Measurements from ENCODE around the gene GRIP1. TPM values are rescaled to one million over a fixed set of nuclear protein-coding genes. Genes with fewer than 3 reads are reported as not detected.

The GRIP1 gene
- total and polyA plus RNA-seq, 2 donors from 2014 or later, result 3.9 to 18.4 TPM

DNA sequence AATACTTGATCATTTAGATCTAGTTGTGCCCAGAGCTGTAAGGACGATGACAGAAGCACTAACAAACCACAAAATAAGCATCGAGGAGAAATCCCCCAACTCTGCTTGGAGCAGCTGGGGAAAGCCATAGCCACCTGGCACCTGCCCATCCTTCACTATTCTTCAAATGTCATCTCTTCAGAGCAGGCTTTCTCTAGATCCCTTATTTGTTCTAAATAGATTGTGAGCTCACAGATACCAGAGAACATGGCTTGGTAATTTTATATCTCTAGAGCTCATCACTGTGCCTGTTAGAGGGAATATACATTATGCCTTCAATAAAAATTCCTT lies 50.9 kb downstream of the GRIP1 start:
- TF ChIP-seq, protein P1, sequence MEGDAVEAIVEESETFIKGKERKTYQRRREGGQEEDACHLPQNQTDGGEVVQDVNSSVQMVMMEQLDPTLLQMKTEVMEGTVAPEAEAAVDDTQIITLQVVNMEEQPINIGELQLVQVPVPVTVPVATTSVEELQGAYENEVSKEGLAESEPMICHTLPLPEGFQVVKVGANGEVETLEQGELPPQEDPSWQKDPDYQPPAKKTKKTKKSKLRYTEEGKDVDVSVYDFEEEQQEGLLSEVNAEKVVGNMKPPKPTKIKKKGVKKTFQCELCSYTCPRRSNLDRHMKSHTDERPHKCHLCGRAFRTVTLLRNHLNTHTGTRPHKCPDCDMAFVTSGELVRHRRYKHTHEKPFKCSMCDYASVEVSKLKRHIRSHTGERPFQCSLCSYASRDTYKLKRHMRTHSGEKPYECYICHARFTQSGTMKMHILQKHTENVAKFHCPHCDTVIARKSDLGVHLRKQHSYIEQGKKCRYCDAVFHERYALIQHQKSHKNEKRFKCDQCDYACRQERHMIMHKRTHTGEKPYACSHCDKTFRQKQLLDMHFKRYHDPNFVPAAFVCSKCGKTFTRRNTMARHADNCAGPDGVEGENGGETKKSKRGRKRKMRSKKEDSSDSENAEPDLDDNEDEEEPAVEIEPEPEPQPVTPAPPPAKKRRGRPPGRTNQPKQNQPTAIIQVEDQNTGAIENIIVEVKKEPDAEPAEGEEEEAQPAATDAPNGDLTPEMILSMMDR (IDR thresholded peaks at IDR 0.05; ENCODE audit: borderline replicate concordance, extremely low read depth, insufficient read depth), result no peak

DNA sequence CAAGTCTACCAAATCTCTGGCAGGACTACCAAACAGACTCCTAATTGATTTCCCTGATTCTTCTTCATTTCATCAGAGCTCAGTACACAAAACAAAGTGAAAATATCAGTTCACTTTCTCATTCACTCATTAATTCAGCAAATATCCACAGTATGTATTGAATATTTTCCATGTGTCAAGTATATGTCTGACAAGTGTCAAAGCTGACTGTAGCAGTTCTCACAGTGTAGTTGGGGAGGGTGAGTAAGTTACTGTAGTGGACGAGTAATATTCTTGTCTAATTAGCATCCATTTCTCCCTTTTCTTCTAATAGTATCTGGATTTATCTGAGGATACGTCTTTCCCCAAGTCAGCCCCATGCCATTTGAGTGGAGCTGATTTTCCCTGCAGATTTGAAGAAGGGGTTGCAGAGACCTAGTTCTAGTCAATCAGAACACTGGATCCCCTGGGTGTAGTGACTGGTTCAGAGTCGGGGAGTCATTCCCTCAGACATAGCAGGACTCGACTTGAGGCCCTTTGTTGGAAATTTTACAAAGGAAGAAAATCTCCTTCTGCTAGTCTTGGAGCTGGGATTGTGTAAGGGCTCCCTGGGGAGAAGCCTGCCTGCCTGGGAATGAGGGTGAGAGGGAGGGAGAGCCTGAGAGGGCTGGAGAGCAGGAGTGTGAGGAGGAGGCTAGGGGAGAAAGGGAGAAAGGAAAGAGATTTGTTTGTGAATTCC lies 51.4 kb downstream of the GRIP1 start:
- peaks cover 0 to 3% (median 0%) of the 10 kb centered on the region in 3 donors for H3K4me1 ChIP-seq (ENCODE audit: control insufficient read depth in 2 of 3, insufficient read depth in 2 of 3, low read depth in 1 of 3, low read length in 3 of 3)
- H3K4me3 ChIP-seq (ENCODE audit: low read length in 3 of 3), result no peak overlapping the region
- H3K9ac ChIP-seq (ENCODE audit: low read length in 3 of 3), result no peak overlapping the region
- H3K27me3 ChIP-seq (ENCODE audit: control insufficient read depth, insufficient read depth, low read length), result no peaks in the 10 kb centered on the region
- TF ChIP-seq, protein P1 (IDR thresholded peaks at IDR 0.05; ENCODE audit: borderline replicate concordance, extremely low read depth, insufficient read depth), result no peak
- no peak overlapping the region for H3K27ac ChIP-seq (ENCODE audit: low read depth in 2 of 2, low read length in 2 of 2)
- H3K36me3 ChIP-seq (ENCODE audit: control insufficient read depth in 2 of 3, insufficient read depth in 3 of 3, low read length in 3 of 3), result no peaks in the 10 kb centered on the region
- intact Hi-C loops (cut with DNase I), result no loop called here
- FAIRE-seq (no peak), DNase-seq (peak in 1 of 5 donors; percentile 71)
- H3K9me3 ChIP-seq (ENCODE audit: control insufficient read depth in 2 of 3, insufficient read depth in 1 of 3, low read length in 3 of 3), result no peaks in the 10 kb centered on the region

More for the DNA sequence above, 50.9 kb downstream of the GRIP1 start:
- no peaks in the 10 kb centered on the region for H3K9me3 ChIP-seq (ENCODE audit: control insufficient read depth in 2 of 3, insufficient read depth in 1 of 3, low read length in 3 of 3)
- DNase-seq (no peak), FAIRE-seq (no peak)
- peaks cover 0 to 3% (median 0%) of the 10 kb centered on the region in 3 donors for H3K4me1 ChIP-seq (ENCODE audit: control insufficient read depth in 2 of 3, insufficient read depth in 2 of 3, low read depth in 1 of 3, low read length in 3 of 3)
- no peaks in the 10 kb centered on the region for H3K36me3 ChIP-seq (ENCODE audit: control insufficient read depth in 2 of 3, insufficient read depth in 3 of 3, low read length in 3 of 3)
- H3K27ac ChIP-seq (ENCODE audit: low read depth in 2 of 2, low read length in 2 of 2), result no peak overlapping the region
- no peaks in the 10 kb centered on the region for H3K27me3 ChIP-seq (ENCODE audit: control insufficient read depth, insufficient read depth, low read length)
- H3K9ac ChIP-seq (ENCODE audit: low read length in 3 of 3), result no peak overlapping the region
- intact Hi-C loops (cut with DNase I), result no loop called here
- no peak overlapping the region for H3K4me3 ChIP-seq (ENCODE audit: low read length in 3 of 3)

DNA sequence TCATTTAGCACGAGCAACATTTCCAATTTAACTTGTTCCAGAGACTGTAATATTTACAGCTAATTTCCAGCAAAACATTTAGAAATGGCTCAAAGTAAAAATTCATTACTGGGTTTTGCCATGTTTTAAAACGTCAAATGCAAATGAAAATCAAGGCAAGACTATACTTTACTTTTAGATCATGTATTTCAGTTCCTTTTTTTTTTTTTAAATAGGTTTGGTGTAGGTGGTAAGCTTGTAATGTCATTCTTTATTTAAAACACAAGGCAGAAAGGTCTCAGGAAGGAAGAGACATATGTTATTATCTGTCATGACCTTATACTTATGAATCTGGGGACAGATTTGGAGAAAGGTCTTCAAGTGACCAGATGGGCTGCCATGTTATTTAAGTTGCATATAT lies 54.1 kb downstream of the GRIP1 start:
- FAIRE-seq (no peak), DNase-seq (no peak)
- Histone ChIP-seq H3K4me3 (ENCODE audit: low read length in 3 of 3) (no peak overlapping the region), H3K4me1 (ENCODE audit: control insufficient read depth in 2 of 3, insufficient read depth in 2 of 3, low read depth in 1 of 3, low read length in 3 of 3) (peaks cover 0 to 3% (median 0%) of the 10 kb centered on the region in 3 donors), H3K36me3 (ENCODE audit: control insufficient read depth in 2 of 3, insufficient read depth in 3 of 3, low read length in 3 of 3) (no peaks in the 10 kb centered on the region), H3K27me3 (ENCODE audit: control insufficient read depth, insufficient read depth, low read length) (no peaks in the 10 kb centered on the region), H3K27ac (ENCODE audit: low read depth in 2 of 2, low read length in 2 of 2) (no peak overlapping the region), H3K9me3 (ENCODE audit: control insufficient read depth in 2 of 3, insufficient read depth in 1 of 3, low read length in 3 of 3) (no peaks in the 10 kb centered on the region), H3K9ac (ENCODE audit: low read length in 3 of 3) (no peak overlapping the region)
- intact Hi-C loops (cut with DNase I), result no loop called here
- TF ChIP-seq, protein P1 (IDR thresholded peaks at IDR 0.05; ENCODE audit: borderline replicate concordance, extremely low read depth, insufficient read depth), result no peak

DNA sequence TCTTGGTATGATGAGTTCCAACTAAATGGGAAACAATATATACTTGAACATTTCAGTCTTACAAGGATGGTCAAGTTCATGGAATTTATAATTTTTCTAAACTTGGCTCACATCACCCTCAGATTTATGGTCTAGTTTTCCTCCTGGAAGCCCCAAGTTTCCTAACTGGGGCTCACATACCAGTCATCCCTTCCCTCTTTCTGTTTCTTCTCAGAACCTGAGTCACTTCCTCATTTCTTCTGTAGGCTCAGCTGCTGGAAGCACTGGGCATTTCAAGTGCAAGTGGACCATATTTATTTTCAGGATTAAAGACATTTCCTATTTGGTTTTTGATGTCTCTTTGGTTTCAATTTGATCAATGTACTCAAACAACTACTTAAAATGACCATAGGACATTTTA lies 55.4 kb downstream of the GRIP1 start:
- Histone ChIP-seq H3K27ac (ENCODE audit: low read depth in 2 of 2, low read length in 2 of 2) (no peak overlapping the region), H3K36me3 (ENCODE audit: control insufficient read depth in 2 of 3, insufficient read depth in 3 of 3, low read length in 3 of 3) (no peaks in the 10 kb centered on the region), H3K4me1 (ENCODE audit: control insufficient read depth in 2 of 3, insufficient read depth in 2 of 3, low read depth in 1 of 3, low read length in 3 of 3) (no peaks in the 10 kb centered on the region), H3K27me3 (ENCODE audit: control insufficient read depth, insufficient read depth, low read length) (no peaks in the 10 kb centered on the region), H3K9ac (ENCODE audit: low read length in 3 of 3) (no peak overlapping the region), H3K9me3 (ENCODE audit: control insufficient read depth in 2 of 3, insufficient read depth in 1 of 3, low read length in 3 of 3) (no peaks in the 10 kb centered on the region), H3K4me3 (ENCODE audit: low read length in 3 of 3) (no peak overlapping the region)
- FAIRE-seq (no peak), DNase-seq (no peak)
- intact Hi-C loops (cut with DNase I), result no loop called here
- TF ChIP-seq, protein P1 (IDR thresholded peaks at IDR 0.05; ENCODE audit: borderline replicate concordance, extremely low read depth, insufficient read depth), result no peak
